ENCODE data around the gene SCUBE1.

GRCh38 chr22:43179146-43179910 is 163.8 kb downstream of the SCUBE1 start:
- TF ChIP-seq CTCF (IDR thresholded peaks at IDR 0.05) (no peak), POLR2A (IDR thresholded peaks at IDR 0.05) (no peak), EP300 (IDR thresholded peaks at IDR 0.05) (no peak)
